ENCODE results near the gene HIPK2. TPM values are rescaled to one million over a fixed set of nuclear protein-coding genes. Genes with fewer than 3 reads are reported as not detected.
A peak's percentile ranks its signal among the peaks of the same experiment; 100 is the strongest.

Gene HIPK2
- total and polyA plus RNA-seq, 2 of the 4 experiments (the other 2 are of a cell fraction) = 22.0 to 27.1 TPM

DNA sequence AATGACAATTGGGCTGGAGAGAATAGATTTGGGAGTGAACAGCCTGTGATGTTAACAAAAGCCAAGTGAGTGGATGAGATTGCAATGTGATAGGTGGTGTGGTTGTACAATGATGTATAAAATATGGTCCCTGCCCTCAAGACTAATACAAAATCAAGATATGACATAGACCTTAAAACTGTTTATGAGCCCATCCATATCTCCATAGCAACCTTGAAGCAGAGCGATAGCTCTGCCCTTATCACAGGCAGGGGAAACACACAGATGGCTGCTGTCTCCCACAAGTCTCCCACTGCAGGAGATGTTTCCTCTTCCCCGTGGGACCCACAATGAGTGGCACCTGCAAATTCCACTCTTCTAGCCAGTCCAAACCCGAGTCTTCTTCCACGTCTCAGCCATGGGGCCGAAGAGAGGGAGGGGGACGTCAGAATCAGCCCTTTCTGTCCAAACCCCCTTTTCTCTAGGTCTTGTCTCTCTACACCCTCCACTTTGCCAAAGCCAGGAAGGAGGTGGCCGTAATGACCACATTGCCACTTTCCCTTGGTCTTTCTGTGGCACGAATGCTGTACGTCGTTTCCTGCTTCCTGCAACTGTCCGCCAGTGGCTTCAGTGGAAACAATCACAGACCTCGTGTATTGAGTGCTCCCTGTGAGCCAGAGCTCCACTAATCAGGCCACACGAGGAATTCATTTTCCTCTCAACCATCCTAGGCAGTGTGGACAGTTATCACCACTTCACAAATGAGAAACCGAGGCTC is 43.7 kb upstream of the HIPK2 start (continued):
- no peak for TF ChIP-seq RCOR1 (IDR thresholded peaks at IDR 0.05; ENCODE audit: insufficient replicate concordance, low read length)

DNA sequence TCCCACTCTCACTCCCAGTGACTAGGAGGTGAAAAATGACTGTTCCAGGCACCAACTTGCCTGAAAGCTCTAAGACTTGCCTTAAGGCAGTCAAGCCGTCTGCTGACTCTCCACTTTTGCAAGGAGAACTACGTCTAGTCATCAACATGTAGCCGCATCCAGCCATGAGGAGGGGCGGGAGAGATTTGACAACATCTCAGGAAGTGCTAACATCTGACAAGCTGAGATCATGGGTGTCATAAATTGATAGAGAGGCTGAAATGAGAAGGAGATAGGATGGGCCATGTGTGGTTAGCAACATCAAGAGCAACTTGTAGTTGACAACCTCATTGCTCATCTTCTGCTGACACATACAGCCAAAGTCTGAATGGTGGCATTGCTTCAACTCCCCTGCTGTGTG is 42.3 kb upstream of the HIPK2 start:
- H3K18ac ChIP-seq (ENCODE audit: low read depth, low read length) = no peak overlapping the region
- TF ChIP-seq, protein P1, sequence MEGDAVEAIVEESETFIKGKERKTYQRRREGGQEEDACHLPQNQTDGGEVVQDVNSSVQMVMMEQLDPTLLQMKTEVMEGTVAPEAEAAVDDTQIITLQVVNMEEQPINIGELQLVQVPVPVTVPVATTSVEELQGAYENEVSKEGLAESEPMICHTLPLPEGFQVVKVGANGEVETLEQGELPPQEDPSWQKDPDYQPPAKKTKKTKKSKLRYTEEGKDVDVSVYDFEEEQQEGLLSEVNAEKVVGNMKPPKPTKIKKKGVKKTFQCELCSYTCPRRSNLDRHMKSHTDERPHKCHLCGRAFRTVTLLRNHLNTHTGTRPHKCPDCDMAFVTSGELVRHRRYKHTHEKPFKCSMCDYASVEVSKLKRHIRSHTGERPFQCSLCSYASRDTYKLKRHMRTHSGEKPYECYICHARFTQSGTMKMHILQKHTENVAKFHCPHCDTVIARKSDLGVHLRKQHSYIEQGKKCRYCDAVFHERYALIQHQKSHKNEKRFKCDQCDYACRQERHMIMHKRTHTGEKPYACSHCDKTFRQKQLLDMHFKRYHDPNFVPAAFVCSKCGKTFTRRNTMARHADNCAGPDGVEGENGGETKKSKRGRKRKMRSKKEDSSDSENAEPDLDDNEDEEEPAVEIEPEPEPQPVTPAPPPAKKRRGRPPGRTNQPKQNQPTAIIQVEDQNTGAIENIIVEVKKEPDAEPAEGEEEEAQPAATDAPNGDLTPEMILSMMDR (conservative IDR thresholded peaks at IDR 0.05; ENCODE audit: low read depth, low read length) = no peak
- TF ChIP-seq NFE2L2 (IDR thresholded peaks at IDR 0.05; ENCODE audit: low read depth, low read length) (no peak), RFX5 (IDR thresholded peaks at IDR 0.05; ENCODE audit: low read depth, low read length) (no peak)
- TF ChIP-seq, protein P2, sequence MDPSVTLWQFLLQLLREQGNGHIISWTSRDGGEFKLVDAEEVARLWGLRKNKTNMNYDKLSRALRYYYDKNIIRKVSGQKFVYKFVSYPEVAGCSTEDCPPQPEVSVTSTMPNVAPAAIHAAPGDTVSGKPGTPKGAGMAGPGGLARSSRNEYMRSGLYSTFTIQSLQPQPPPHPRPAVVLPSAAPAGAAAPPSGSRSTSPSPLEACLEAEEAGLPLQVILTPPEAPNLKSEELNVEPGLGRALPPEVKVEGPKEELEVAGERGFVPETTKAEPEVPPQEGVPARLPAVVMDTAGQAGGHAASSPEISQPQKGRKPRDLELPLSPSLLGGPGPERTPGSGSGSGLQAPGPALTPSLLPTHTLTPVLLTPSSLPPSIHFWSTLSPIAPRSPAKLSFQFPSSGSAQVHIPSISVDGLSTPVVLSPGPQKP (IDR thresholded peaks at IDR 0.05; ENCODE audit: borderline replicate concordance, low read depth, low read length) = no peak
- TF ChIP-seq, protein P3, sequence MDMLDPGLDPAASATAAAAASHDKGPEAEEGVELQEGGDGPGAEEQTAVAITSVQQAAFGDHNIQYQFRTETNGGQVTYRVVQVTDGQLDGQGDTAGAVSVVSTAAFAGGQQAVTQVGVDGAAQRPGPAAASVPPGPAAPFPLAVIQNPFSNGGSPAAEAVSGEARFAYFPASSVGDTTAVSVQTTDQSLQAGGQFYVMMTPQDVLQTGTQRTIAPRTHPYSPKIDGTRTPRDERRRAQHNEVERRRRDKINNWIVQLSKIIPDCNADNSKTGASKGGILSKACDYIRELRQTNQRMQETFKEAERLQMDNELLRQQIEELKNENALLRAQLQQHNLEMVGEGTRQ (IDR thresholded peaks at IDR 0.05; ENCODE audit: low read depth, low read length) = no peak

More for the DNA sequence above, 42.3 kb upstream of the HIPK2 start:
- Histone ChIP-seq H3K27ac (ENCODE audit: insufficient read depth, low read length) (no peak overlapping the region), H3K4ac (ENCODE audit: low read depth, low read length) (peak overlapping the region; percentile 16; the same call in 1 of the 2 replicates), H3K4me3 (ENCODE audit: insufficient read depth, low read depth, low read length) (no peak overlapping the region), H3K36me3 (ENCODE audit: control insufficient read depth, insufficient read depth, low read length) (no peaks in the 10 kb centered on the region), H3K56ac (ENCODE audit: extremely low read depth, insufficient read depth, low read length) (no peak overlapping the region), H3K9me1 (ENCODE audit: insufficient read depth, low read length) (peaks cover 5% of the 10 kb centered on the region; the same call in 1 of the 2 replicates), H3K9ac (ENCODE audit: low read depth, low read length) (no peak overlapping the region), H4K5ac (ENCODE audit: low read depth, low read length) (no peak overlapping the region), H4K8ac (ENCODE audit: low read depth in 2 of 2, low read length in 2 of 2) (no peak overlapping the region), H3K14ac (replicated peaks; ENCODE audit: low read depth, low read length) (no peak overlapping the region), H4K20me1 (ENCODE audit: insufficient read depth, low read length) (no peaks in the 10 kb centered on the region), H2AK5ac (ENCODE audit: low read depth, low read length) (peak overlapping the region; percentile 16; the same call in 1 of the 2 replicates), H2BK120ac (ENCODE audit: low read depth, low read length) (no peak overlapping the region), H2BK15ac (ENCODE audit: low read depth, low read length) (peak overlapping the region; percentile 30; the same call in 1 of the 3 replicates), H2BK20ac (ENCODE audit: low read depth, low read length) (no peak overlapping the region), H2AK9ac (replicated peaks; ENCODE audit: low read depth, low read length, poor library complexity) (no peak overlapping the region), H3K9me3 (ENCODE audit: control insufficient read depth, insufficient read depth, low read length) (peaks cover 10% of the 10 kb centered on the region), H3K27me3 (ENCODE audit: control insufficient read depth, insufficient read depth, low read length) (peaks cover 9% of the 10 kb centered on the region; the same call in 1 of the 2 replicates), H2BK5ac (ENCODE audit: low read depth, low read length, poor library complexity, severe bottlenecking) (no peak overlapping the region), H4K91ac (ENCODE audit: insufficient read depth, low read depth, low read length) (no peak overlapping the region), H3K4me1 (ENCODE audit: control insufficient read depth, insufficient read depth, low read length) (peaks cover 8% of the 10 kb centered on the region), H2AFZ (replicated peaks; ENCODE audit: low read length, poor library complexity) (no peak overlapping the region), H3K4me2 (ENCODE audit: low read depth, low read length) (no peak overlapping the region), H3K79me1 (ENCODE audit: low read depth in 1 of 2, low read length in 2 of 2) (peaks cover 0 to under 1% of the 10 kb centered on the region in 2 experiments; a peak in 1 of 4 replicates), H3K23ac (ENCODE audit: low read depth, low read length) (no peak overlapping the region)
- in situ Hi-C loops (cut with MboI; ENCODE audit: low sequenced_read_pairs) (no loop called here), dilution Hi-C loops (cut with HindIII; ENCODE audit: low sequenced_read_pairs, unreplicated experiment) (no loop called here), intact Hi-C loops (cut with micrococcal nuclease) (no loop called here)
- CTCF ChIA-PET = no interaction called here
- no peak for DNase-seq
- BruUV-seq (replicated peaks) = no TSS peak
- ATAC-seq (ENCODE audit: low read depth) = no peak
- POLR2A ChIA-PET (ENCODE audit: unreplicated experiment) = no interaction called here
- no CpG with 5 or more reads among the region's 4 CpGs for WGBS, 2 experiments (ENCODE audit: extremely low coverage in 2 of 2, insufficient read length in 1 of 2)

Measured in IMR-90 (cell line).